GM21717 (cell line): Measurements from ENCODE around the gene EFCAB13.

Experiments used
- ATAC-seq: cut with Tn5 transposase; IDR thresholded peaks from one replicate; pipeline ENCODE4 v1.9.1; 2021; ENCODE audit warnings: mild to moderate bottlenecking, moderate library complexity; ENCODE audit not compliant: unreplicated experiment

Gene EFCAB13

DNA sequence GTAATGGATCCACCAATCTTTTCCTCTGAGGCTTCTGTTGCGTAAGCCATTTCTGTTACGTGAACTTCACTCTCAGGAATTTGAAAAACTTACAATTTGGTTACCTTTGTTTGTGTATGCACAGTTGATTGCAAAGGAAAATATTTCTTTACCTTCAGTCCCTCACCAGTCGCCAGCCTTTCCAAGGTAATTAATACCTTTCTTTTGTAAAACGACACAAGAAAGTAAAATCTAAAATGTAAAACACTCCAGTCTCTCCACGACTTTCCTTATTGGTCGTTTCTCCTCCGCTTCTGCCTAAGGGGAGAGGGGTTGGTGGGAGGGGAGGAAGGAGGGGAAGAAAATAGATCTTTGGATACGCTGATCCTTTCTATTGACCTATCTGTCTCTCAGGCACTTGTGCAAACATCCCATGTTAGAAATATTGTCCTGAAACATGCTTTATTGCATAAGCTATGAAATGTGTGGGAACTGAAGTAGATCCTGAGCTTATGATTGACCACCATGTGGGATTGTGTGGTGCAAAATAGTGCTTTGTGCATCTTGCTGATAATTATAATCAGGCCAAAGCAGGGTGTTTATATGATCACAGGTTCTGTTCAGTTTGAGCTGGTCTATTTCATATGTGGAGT, 32.4 kb upstream of the EFCAB13 start:
- ATAC-seq = no peak

DNA sequence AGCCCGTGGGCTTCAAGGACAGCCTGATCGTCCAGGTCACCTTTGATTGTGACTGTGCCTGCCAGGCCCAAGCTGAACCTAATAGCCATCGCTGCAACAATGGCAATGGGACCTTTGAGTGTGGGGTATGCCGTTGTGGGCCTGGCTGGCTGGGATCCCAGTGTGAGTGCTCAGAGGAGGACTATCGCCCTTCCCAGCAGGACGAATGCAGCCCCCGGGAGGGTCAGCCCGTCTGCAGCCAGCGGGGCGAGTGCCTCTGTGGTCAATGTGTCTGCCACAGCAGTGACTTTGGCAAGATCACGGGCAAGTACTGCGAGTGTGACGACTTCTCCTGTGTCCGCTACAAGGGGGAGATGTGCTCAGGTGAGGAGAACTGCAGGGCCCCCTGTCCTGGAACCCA, 31.5 kb upstream of the EFCAB13 start:
- ATAC-seq = no peak

DNA sequence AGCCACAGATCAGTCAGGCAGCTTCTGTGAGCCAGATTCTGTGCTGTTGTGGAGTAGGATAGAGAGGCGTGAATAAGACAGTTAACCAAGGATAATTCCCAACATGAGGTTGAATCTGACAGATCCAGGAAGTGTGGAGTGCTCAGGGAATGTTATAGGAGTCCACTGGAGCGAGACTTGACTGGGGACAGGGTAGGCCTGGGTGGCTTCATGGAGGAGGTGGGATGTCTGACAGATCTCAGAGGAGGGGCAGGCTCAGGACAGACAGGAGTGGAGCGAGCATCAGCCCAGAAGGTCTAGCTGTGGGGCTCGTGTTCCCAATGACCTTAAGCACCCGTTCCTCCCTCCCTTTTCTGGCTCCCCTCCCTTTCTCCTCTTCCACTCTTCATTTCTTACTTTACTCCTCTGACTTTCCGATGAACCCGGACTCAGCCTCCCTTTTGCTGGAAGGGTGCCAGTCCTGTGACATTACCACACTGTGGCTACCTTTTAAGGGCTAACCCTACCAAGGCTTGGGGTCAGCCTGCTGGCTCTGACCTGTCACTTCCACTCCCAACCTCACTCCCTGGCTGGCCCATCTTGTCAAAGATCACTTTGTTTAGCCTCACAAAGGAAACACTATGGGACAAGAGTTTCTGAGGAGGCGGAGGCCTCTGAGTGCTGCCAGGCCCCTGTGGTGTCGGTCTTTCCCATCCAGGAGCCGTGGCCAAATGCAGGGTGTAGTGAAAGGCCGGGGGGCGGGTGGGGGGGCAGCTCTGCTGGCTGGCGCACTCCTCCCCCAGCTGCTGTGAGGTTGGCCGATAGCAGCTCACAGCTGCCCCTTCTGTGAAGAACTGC, 28.5 kb upstream of the EFCAB13 start:
- no peak for ATAC-seq

DNA sequence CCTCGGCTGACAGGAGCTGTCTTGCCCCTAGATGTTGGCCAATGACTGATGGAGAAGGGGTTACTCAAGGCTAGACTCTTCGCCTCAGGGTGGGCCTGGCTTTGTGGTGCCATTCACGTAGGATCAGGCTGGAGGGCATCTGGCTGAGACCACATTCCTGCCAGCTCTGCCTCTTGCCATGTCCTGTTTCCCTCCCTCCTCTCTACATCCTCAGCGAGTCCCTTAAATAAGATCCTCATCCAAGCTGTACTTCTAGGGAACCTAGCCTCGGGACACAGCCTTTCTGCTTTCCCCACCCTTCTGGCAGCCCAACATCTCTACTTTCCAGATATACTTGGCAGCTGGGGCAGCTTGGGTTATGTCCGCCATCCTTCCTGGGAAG, 27.9 kb upstream of the EFCAB13 start:
- ATAC-seq = no peak

DNA sequence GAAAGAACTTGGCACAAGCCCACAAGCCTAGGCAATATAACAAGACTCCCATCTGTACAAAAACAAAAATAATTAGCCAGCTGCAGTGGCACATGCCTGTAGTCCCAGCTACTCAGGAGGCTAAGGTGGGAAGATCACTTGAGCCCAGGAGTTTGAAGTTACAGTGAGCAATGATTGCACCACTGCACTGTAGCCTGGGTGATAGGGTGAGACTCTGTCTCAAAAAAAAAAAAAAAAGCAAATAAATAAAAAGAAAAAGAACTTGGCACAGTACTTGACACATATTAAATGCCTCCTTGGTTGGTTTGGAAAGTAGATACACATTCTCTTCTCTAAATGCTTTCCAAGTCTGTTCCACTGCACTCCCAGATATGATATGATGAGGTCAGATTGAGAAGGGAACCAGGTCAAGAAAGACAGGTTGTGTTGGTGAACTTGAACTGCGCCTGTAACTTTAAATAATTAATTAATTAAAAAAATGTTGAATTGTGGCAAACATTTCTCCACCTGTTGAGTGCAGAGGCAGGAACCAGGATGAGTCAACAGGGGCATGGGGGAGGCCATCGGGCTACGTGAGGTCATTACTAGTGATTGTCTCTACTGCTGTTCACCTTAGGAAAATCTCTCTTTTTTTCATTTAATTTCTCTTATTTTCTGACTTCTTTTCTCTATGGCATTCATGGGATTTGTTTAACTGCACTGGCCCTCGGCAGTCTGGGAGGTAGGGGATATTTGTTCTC, 25.9 kb upstream of the EFCAB13 start:
- ATAC-seq = no peak

DNA sequence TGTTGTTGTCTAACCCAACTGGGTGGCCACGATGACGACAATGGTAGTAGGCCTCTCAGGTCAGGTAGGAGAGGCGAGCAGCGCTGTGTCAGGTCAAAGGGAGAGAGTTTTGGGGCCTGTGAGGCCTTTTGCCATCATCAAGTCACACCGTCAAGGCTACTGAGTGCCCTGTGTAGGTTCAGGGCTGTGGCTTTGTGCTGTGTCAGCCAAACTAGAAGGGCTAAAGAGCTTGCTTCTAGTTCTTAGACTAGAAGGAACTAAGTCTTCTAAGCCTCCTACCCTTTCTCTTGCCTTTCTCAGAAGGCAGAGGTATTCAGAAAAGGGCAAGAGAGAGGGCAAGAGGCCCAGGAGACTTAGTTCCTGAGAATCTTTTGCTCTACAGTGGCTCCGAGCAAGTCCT, 25.0 kb upstream of the EFCAB13 start:
- no peak for ATAC-seq

DNA sequence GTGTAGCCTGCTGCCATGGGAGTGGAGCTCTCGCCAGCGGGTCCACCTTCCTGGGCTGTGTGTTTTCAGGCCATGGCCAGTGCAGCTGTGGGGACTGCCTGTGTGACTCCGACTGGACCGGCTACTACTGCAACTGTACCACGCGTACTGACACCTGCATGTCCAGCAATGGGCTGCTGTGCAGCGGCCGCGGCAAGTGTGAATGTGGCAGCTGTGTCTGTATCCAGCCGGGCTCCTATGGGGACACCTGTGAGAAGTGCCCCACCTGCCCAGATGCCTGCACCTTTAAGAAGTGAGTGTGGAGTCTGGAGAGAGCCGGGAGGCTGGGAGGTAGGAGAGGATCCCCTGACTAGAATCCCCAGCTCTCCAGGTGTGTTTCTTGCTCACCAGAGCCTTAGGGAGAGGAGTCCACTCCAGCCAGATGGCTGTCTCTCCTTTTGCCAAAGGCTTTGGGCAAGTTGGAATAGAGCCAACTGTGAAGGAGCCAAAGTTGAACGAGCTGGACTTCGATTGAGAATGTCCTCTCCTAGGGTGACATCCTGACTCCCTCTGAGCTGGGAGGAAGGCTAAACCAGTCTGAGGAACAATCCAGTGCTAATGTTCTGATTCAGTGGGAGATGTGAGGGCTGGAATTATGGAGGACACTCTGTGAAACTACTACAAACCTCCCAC, 24.4 kb upstream of the EFCAB13 start:
- no peak for ATAC-seq

DNA sequence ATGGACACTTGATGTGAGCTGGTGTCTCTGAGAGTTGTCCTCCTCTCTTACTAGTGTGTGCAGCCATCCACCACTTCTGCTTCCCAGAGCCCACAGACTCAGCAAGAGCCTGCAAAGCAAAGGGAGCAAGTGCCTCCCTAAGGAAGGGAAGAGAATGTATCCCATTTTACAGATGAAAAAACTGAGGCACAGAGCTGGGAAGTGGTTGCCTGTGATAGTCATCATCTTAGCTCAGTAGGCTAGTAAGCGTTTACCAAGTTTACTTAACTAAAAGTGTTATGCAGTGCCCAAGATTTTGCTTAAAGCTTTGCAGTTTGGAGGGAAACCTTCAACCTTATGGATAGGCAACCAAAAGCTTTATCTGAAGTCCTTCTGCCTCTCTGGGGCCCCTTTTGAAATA, 23.0 kb upstream of the EFCAB13 start:
- no peak for ATAC-seq

DNA sequence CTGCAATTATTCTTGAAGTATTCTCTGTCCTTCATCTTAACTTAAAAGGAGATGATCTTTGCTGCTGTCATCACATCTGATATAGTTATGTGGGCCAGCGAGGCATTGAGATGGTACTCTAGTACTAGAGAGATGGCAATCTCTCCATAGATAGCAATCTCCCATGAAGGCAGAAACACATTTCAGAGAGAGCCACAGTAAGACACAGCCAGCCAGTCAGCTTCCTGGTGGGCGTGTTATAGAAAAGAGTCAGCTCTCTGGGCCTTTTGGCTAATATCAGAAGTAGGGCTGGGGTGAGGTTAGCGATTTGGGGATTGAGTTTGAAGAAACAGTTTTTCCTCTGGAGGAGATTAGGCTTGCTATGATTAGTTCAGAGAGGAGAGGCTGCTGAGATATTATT, 22.6 kb upstream of the EFCAB13 start:
- no peak for ATAC-seq

DNA sequence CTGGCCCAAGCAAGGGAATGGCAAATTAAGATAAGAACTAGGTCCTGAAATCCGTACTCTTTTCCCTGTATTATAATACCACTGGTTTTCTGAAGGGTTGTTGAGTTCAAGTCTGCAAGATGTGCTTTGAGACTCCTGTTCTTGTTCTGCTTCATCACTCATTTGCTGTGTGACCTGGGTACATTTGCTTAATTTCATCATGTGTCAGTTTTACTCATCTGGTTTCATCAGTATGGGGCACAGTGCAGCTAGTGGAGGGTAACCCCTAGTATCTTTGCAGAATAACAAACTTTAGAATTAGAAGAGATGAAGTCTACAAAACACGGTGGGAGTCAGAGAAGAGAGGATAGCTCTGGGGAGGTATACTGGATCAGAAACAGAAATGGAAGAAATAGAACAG, 21.9 kb upstream of the EFCAB13 start:
- no peak for ATAC-seq

DNA sequence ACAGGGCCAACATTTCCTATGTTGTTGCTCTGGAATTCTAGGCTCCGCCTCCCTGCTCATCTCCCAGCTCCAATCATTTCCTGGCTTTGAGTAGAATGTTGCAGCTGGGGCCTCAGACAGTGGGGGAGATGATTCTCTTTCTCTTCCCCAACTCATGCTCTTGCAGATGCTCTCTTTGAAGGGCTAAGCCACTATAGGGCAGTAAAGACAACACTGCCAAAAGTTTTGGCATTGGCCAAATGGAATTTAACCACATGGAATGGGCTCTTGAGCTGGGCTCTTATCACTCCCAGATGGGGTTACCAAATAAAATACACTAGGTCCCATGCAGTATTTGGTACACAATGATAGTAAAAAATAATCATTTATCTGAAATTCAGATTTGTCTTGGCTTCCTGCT, 19.6 kb upstream of the EFCAB13 start:
- no peak for ATAC-seq

DNA sequence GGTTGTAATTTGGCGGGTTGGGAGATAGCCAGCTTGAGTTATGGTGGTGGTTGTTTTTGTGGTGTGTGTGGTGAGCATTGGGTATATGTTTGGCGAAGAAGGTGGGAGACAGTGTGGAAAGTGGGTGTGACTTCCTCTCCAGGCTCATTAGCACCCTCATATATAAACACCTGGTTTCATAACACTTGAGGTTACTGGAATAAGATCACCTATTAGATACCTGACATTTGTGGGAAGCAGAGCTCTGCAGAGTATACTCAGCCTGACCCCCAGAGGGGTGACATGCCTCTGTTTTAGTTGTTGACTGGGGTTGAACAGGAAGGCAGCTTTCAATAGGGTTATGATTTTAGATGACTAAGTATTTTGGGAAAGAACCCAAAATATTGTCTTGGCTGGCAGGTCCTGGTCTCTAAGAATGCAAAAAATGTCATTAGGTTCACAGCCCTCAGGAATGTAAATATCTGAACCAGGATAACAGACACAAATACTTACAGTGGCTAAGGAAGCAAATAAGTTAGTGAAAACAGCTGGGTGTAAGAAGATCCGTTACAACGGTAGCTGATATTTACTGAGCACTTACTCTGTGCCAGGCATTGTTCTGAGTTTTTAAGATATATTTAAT, 18.3 kb upstream of the EFCAB13 start:
- no peak for ATAC-seq

DNA sequence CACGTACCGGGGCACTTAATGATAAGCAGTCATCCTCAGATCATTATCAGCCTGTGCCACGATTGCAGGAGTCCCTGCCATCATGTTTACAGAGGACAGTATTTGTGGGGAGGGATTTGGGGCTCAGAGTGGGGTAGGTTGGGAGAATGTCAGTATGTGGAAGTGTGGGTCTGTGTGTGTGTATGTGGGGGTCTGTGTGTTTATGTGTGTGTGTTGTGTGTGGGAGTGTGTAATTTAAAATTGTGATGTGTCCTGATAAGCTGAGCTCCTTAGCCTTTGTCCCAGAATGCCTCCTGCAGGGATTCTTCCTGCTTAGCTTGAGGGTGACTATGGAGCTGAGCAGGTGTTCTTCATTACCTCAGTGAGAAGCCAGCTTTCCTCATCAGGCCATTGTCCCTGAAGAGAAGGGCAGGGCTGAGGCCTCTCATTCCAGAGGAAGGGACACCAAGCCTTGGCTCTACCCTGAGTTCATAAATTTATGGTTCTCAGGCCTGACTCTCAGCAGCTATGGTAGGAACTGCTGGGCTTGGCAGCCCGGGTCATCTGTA, 13.5 kb upstream of the EFCAB13 start:
- no peak for ATAC-seq

DNA sequence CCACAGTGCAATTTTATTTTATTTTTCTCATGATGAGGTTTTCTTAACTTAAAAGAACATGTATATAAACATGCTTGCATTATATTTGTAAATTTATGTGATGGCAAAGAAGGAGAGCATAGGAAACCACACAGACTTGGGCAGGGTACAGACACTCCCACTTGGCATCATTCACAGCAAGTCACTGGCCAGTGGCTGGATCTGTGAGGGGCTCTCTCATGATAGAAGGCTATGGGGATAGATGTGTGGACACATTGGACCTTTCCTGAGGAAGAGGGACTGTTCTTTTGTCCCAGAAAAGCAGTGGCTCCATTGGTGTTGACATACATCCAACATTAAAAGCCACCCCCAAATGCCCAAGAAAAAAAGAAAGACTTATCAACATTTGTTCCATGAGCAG, 12.3 kb upstream of the EFCAB13 start:
- ATAC-seq = no peak

DNA sequence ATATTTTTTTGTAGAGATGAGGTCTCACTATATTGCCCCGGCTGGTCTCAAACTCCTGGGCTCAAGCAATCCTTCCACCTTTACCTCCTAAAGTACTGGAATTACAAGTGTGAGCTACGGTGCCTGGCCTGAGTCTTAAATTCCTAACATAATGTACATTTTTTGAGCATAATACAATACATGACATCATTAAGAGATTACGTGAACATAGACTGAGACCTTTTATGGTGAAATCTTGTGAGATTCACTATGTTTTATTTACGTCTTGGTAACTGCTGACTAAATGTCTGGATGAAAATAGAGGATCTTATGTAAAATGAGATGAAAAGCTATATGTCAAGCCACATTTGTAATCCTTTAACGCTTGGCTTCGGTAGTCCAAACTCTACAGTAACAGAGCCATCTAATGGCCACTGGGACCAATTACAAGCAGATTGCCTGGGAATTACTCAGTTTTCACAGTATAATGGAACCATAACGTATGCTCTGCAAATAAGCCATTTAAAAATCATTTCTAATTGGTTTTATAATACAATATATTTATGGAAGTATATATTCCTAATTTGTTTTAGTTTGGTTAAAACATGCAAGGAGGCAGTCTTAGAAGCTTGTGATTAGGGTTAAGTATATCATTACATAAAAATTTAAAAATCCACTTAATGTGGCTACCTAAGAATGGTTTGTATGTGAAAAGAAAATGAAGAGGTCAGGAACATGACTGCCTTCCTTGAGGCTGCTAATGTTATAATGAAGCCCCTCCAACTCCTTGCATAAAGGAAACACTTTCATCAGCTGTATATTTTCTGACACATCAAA, 8.1 kb upstream of the EFCAB13 start:
- ATAC-seq = no peak

DNA sequence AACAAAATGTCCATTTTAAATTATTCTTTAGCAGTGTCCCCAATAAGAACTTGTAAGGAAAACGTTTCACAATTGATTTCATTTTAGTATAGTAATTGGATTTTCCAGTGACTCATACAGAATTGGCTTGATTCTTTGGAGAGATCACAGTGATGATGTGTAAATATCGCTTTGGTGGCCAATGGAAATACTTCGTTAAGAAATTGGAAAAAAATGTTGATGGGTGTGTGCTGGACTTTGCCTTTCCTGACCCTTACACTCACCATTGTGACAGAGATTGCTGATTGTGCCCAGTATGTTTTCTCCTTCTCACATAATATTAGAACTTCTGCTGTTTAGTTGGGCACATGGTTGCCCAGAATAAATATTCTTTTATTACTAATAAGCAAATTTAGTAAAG, 7.4 kb upstream of the EFCAB13 start:
- ATAC-seq = no peak

DNA sequence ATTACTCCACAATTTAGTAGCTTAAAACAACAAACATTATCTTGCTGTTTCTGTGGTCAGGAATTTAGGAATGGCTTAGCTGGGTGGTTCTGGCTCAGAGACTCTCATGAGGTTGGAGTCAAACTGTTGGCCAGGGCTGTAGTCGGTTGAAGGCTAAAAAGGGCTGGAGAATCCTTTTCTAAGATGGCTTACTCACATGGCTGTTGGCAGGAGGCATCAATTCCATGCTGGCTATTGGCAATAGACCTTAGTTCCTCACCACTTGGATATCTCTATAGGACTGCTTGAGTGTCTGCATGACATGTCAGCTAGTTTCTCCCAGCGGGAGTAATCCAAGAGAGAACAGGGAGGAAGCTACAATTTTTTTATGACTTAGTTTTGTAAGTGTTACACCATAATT, 6.6 kb upstream of the EFCAB13 start:
- no peak for ATAC-seq

DNA sequence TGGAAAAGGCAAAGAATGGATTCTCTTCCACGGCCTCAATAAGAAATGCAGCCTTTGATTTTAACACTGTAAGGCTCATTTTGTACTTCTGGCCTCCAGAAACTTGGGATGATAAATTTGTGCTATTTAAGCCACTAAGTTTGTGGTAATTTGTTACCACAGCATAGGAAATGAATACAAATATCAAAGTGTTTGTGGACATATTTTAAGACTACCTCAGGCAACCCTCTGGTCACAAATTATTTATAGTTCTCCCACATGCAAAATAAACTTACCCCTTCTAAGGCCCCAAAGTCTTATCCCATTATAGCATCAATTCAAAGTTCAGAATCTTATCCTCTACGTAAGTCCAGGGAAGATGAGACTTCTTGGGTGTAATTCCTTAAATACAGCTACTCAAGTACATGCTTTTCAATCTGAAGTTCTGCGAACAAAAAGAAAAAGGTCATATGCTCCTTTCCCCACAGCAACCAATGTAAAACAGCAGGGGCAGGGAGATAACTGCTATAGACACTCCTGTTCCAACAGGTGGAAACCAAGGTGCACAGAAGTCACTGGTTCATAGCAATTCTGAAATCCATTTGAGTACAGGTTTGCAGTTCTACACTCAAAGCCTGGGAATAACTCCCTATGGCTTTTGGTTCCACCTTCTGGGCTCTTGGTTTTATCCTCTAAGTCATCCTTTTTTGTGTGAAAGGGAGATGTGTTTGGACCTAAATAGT, 5.4 kb upstream of the EFCAB13 start:
- ATAC-seq = no peak

DNA sequence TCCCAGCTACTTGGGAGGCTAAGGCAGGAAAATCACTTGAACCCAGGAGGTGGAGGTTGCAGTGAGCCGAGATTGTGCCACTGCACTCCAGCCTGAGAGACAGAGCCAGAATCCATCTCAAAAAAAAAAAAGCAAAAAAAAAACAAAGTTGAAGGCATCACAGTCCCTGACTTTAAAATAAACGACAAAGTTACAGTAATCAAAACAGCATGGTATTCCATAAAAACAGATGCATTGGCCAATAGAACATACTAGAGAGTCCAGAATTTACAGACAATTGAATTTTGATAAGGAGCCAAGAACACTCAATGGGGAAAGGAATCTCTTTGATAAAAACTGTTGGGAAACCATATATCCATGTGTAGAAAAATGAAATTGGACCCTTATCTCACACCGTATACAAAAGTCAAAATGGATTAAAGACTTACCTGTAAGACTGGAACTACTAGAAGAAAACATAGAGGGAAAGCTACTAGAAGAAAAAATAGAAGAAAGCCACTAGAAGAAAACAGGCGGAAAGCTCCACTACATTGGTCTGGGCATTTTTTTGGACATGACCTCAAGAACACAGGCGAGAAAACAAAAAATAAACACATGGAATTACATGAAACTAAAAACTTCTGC, 2.8 kb upstream of the EFCAB13 start:
- ATAC-seq = no peak
